Head of caudate nucleus (tissue), 42 donors: ENCODE data around the gene ZNF681.
"Not testable (repeated sequence)": the region's sequence is repeated elsewhere in the genome, so short reads cannot be mapped to it uniquely, and the experiment has no call there.

Experiments used
- DNase-seq, 42 donors: peaks; one replicate each; pipeline versions ENCODE4 v3.0.0 to v3.0.0-alpha.2; 2020 to 2021; ENCODE audit warnings: mixed read lengths in 7 of 42
- intact Hi-C: fragments of 100-400 bp; cut with DNase I; formaldehyde crosslinking; loops from one replicate; pipeline ENCODE4 v1.15.0; 2022

ZNF681 gene

GRCh38 chr19:23758187-23759074 lies at the start of gene ZNF681:
TSS of gene ZNF681 (minus strand) at chr19:23758891. CDS start at chr19:23758749, 142 bp downstream.
- intact Hi-C loops, result no loop called here
- peak; percentile 79 to 98 (median 93) for DNase-seq

- intact Hi-C loops, result no loop called here
- DNase-seq, result no peak
These were observed 46.0 kb upstream of the ZNF681 start for GRCh38 chr19:23804676-23805075.

GRCh38 chr19:23802290-23802689 lies 43.6 kb upstream of the ZNF681 start:
- intact Hi-C loops, result no loop called here
- DNase-seq, result no peak

GRCh38 chr19:23801803-23802202 lies 43.1 kb upstream of the ZNF681 start:
- DNase-seq, result no peak
- intact Hi-C loops, result no loop called here

- intact Hi-C loops, result no loop called here
- no peak for DNase-seq
These were observed 42.2 kb upstream of the ZNF681 start for GRCh38 chr19:23800868-23801267.

GRCh38 chr19:23800271-23800670 lies 41.6 kb upstream of the ZNF681 start:
- no peak for DNase-seq
- intact Hi-C loops, result no loop called here

GRCh38 chr19:23799321-23799720 lies 40.6 kb upstream of the ZNF681 start:
- DNase-seq, result peak in 3 of 42 donors; percentile 4 to 8 (median 7)
- intact Hi-C loops, result no loop called here

GRCh38 chr19:23795462-23795861 lies 36.8 kb upstream of the ZNF681 start:
- no peak for DNase-seq
- intact Hi-C loops, result no loop called here

GRCh38 chr19:23792784-23793183 lies 34.1 kb upstream of the ZNF681 start:
- DNase-seq, result no peak
- intact Hi-C loops, result no loop called here

- intact Hi-C loops, result no loop called here
- DNase-seq, result peak in 6 of 42 donors; percentile 9 to 53 (median 27)
These were observed 32.2 kb upstream of the ZNF681 start for GRCh38 chr19:23790641-23791488.

- intact Hi-C loops, result no loop called here
- DNase-seq, result no peak
These were observed 30.6 kb upstream of the ZNF681 start for GRCh38 chr19:23789246-23789645.

- DNase-seq, result no peak
- intact Hi-C loops, result no loop called here
These were observed 29.7 kb upstream of the ZNF681 start for GRCh38 chr19:23788411-23788810.

- DNase-seq, result no peak
These were observed 28.4 kb upstream of the ZNF681 start for GRCh38 chr19:23787106-23787505.

GRCh38 chr19:23785982-23786381 lies 27.3 kb upstream of the ZNF681 start:
- intact Hi-C loops, result no loop called here
- DNase-seq, result no peak

More at GRCh38 chr19:23787106-23787505, 28.4 kb upstream of the ZNF681 start:
- intact Hi-C loops, result no loop called here

- intact Hi-C loops, result no loop called here
- DNase-seq, result no peak
These were observed 25.6 kb upstream of the ZNF681 start for GRCh38 chr19:23784274-23784673.

- intact Hi-C loops, result no loop called here
- DNase-seq, result no peak
These were observed 24.9 kb upstream of the ZNF681 start for GRCh38 chr19:23783636-23784035.

GRCh38 chr19:23779645-23780044 lies 21.0 kb upstream of the ZNF681 start:
- no peak for DNase-seq
- intact Hi-C loops, result no loop called here

- intact Hi-C loops, result no loop called here
- no peak for DNase-seq
These were observed 19.9 kb upstream of the ZNF681 start for GRCh38 chr19:23778566-23778965.

GRCh38 chr19:23778036-23778435 lies 19.3 kb upstream of the ZNF681 start:
- DNase-seq, intact Hi-C loops: not testable (repeated sequence)

- intact Hi-C loops, result no loop called here
- DNase-seq, result no peak
These were observed 18.5 kb upstream of the ZNF681 start for GRCh38 chr19:23777216-23777615.
